Spleen (tissue), 7 donors: ENCODE data around the gene PRSS38.

Source experiments
- CTCF ChIP-seq, 11 experiments: fragments of 200-600 bp in 7 of 11; fragments of 450-650 bp in 4 of 11; sonication (generic) in 4 of 11; IDR thresholded peaks in 8 of 11; conservative IDR thresholded peaks in 3 of 11; 1 replicate in 7 of 11; 2 replicates in 4 of 11; pipeline versions ENCODE4 v1.4.0 to v1.8.0; 2016 to 2021; ENCODE audit warnings: antibody characterized with exemption in 11 of 11, inconsistent platforms in 4 of 11, mild to moderate bottlenecking in 1 of 11
- POLR2A ChIP-seq, 3 donors: fragments of 450-650 bp; IDR thresholded peaks; one replicate each; pipeline ENCODE4 v1.5.1; 2017; ENCODE audit warnings: antibody characterized with exemption in 3 of 3, mild to moderate bottlenecking in 1 of 3
- POLR2AphosphoS5 ChIP-seq, 3 donors: sonication (generic); formaldehyde crosslinking; IDR thresholded peaks; one replicate each; pipeline ENCODE4 v1.5.1; 2017; ENCODE audit warnings: antibody characterized with exemption in 3 of 3
- donor health status: DM: no; HTN: no; CAD: no; lungs with moderate emphysema.
- donor health status: DM: no; HTN: no; CAD: no.
- donor health status: DM: no; HTN: no; CAD: no.

- no peak for TF ChIP-seq POLR2AphosphoS5 (IDR thresholded peaks at IDR 0.05)
- no peak for TF ChIP-seq POLR2A (IDR thresholded peaks at IDR 0.05)
- TF ChIP-seq CTCF (IDR thresholded peaks at IDR 0.05 in 8 of 11, conservative IDR thresholded peaks at IDR 0.05 in 3 of 11) = no peak
Measured at GRCh38 chr1:227777156-227777555, 38.3 kb upstream of the PRSS38 start.
